Measurements from ENCODE around the gene TCF4.

TCF4 gene

DNA sequence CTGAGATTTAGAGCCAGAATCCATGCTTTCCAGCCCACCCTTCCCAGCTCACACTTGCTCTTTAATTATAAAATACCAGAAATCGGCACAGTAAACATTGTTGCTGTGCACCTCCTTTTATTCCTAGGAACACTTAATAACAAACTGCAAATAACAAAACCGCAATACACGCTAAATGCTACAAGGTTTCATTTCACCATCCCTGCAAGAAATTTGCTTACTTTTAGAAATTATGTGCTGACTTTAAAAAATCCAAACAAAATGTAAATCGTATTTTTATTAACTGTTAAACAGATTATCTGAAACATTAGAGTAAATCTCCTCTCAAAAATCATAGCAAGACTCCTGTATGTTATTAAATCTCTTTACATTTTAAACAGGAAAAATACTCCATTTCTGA, 79.3 kb downstream of the TCF4 start:
- no peak for DNase-seq (ENCODE audit: low read depth in 2 of 2, low spot score in 1 of 2)

DNA sequence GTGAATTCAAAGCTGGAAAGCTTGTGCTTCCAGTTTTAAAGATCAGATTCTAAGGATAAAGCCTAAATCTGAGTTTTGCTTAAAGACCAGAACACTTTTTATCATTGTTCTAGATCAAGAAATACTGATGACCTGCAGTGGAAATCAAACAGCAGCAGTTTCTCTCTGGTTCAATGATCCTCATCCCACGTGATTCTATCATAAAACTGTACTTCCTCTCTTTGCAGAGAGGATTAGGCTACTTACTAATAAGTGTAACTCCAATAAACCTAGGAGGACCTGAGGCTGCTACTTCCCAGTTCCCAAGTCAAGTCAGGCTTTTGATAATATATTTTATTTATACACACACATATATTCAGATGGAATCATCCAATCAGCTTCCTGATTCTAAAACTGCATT, 81.9 kb downstream of the TCF4 start:
- no peak for DNase-seq (ENCODE audit: low read depth in 2 of 2, low spot score in 1 of 2)

DNA sequence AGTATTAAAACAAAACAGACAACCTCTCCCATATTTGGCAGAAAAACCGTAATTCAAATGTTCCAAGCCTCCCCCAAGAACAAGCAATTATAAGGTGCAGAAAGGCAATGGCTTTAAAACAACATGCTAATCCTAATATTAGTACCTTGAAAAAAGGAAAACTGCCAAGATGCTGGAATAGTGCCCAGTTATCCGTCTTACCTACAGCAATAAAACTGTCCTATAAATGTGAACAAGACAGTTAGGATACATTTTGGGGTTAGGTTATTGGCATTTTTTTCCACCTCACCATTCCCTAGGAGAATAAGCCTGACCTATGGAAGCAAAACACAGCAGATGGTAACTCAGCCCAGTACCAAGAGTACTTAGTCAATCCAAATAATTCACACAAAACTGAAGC, 83.2 kb downstream of the TCF4 start:
- DNase-seq (ENCODE audit: low read depth in 2 of 2, low spot score in 1 of 2) = no peak

DNA sequence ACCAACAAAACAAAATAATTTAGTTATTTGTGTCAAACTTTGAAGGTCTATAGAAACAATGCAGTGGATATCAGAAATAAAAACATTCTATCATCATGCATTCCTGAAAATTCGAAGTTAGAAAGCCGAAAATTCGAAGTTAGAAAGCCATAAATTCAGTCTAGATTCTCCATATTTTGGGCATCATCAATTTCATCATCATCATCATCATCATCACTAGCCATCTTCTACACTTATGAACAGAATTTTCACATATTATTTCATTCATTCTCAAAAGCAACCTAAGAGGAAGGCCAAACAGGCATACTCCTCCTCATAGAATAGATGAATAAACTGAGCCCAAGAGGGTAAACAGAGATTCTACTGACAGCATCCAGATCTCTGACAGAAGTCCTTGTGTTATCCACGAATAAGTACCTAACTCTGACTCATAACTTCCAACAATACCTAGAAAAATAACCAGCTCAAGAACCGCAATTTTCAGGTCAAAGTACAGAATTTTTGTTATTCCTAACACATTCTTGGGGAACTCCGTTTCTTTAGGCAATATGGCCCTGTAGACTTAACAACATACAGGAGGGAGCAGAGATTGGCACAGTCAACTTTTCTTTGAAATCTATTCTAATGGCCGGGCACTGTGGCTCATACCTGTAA, 84.7 kb downstream of the TCF4 start:
- DNase-seq (ENCODE audit: low read depth in 2 of 2, low spot score in 1 of 2) = no peak

DNA sequence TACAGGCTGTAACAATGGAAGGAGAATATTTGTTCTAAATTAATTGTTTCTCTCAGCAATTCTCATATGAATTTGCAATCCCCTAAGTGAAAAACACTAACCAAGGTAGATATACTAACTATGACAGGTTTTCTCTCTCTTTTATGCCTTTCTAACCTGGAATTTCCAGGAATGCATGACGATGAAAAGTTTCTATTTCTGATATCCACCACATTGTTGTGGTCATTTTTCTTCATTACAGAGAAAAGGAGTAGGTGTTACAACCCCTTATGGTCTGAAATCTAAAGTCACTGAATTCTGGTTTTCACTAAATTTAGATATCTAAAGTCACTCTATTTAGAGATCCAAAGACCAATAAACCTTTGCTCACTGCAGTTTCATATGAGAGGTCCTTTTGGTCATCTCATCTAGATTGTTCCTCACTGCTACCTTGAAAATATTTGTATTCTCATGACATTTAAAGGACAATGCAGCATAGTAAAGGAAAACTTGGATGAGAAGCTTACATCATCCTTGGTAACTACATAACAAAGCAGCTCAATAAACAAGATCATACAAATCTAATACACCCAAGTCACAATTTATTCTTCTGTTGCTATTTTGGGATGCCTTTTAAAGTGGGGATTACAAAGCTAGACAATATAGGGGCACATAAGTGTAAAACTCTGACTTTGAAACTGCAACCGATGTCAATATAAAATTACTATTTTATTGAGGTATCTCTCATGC, 85.8 kb downstream of the TCF4 start:
- DNase-seq (ENCODE audit: low read depth in 2 of 2, low spot score in 1 of 2) = no peak

DNA sequence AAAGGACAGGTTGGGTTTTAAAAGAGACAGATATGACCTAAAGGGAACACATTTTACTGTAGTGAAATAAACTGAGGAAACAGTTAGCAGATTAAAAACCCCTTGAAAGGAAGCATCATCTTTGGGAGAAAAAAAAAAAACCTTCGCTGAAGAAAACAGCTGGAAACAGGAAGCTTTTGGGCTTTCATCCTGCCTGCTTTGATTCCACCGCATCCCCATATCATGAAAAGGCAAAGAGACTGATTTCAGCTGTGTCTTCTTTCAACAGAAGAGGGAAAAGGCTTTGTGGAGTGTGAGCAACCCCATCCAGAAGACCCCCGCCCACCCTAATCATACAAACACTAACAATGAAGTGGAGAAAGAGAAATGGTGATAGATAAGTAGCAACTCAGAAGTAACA, 86.4 kb downstream of the TCF4 start:
- no peak for DNase-seq (ENCODE audit: low read depth in 2 of 2, low spot score in 1 of 2)

DNA sequence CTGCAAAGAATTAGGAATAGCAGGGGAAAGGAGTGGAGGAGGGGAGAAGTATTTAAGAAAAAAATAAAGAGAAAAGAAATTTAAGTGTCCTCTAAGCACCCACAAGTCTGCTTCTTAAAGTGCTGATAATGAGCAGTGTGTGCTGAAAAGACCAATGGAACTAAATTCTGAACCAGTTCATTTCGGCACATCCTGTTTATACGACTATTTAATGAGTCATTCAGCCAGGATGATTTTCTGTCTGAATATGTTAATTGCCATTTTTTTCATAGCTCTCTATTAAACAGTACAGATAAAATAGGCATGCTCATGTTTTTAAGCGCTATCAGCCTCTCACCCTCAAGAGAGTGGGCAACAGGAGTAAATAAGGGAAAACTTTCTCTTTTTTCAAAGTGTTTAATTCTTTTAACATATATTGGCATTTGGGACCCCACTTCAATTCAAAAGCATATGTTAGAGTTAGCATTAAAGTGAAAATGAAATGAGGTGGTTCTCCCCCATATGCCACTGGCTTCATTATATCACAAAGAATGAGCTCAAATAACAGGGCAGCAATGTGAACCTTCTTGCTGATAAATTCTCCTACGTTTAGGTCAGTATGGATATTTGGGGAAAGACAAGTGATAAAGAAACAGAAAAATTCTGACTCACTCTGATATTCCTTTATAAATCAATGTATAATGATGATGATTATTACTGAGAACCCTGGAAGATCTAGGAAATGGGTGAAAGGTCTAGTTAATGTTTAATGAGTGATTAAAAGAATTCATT, 87.5 kb downstream of the TCF4 start:
- DNase-seq (ENCODE audit: low read depth in 2 of 2, low spot score in 1 of 2) = no peak

DNA sequence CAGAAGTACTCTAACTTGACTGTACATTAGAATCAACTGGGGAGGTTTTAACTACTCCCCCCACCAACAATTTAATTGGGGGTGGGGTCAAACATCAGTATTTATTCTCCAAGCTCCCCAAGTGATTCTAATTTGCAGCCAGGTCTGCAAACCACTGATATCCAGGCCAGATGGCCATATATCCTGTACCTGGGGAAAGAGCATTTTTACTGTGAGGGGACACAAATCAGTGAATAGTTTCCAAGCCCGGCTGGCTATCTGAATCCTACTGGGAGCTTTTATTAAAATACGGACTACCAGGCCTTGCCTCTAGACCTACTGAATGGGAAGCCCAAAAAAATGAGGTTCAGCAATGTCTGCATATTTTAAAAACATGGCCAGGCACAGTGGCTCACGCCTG, 88.5 kb downstream of the TCF4 start:
- no peak for DNase-seq (ENCODE audit: low read depth in 2 of 2, low spot score in 1 of 2)

DNA sequence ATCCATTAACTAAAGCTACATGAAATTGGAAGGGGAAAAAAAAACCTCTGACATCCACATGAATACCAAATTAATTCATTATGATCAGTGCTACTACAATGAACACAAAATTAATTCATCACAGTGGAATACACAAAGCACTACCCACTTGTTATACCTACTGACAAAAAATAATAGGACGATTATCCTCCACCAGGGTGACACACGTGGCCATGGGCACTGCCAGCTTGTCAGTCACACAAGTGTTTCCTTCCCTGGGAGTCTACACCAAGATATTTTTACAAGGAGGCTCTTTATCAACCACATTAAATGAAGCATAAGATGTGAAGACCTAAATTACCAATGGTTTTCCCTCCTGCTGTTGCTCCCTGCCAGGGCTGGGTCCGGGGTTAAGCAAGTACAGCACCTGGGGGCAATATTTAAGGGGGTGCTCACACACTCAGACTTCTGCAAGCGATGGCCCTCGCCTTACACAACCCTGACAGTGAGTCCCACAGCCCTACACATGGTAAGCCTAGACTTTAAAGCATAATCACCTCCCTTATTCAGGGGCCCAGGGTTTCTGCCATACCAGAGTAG, 90.1 kb downstream of the TCF4 start:
- DNase-seq (ENCODE audit: low read depth in 2 of 2, low spot score in 1 of 2) = no peak

DNA sequence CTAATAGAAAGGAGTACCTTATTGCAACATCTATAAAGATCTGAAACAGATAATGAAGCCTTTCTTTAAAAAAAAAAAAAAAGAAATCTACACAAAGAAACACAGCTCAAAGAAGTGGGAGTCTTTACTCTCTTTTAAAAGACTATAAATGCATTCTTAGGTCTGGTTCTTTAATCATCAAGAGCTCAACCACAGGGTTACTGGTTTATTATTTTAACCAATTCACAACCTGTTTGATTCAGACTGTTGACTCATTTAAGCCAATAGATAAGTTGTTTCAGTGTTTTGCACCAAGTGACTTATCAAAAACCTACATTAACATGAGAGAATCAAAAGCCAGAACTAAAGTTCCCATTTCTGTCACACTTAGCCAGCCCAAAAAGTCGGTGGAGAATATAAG, 93.1 kb downstream of the TCF4 start:
- no peak for DNase-seq (ENCODE audit: low read depth in 2 of 2, low spot score in 1 of 2)

DNA sequence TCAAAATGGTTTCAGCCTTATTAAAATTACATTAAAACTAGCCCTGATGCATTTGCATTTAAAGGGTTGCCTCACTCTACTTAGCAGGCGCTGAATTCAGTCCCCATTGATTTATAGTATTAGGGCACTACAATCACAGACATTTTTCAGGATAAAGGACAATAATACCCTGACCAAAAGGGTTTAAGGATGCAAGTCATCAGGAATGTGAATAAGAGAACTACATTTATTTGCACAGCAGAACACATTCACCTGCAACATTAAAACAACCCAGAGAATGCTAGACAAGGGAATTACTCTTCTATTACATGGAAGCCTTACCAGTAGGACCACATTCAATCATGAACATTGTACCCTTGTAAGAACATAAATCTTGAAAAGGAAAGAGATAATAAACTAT, 93.6 kb downstream of the TCF4 start:
- DNase-seq (ENCODE audit: low read depth in 2 of 2, low spot score in 1 of 2) = no peak

DNA sequence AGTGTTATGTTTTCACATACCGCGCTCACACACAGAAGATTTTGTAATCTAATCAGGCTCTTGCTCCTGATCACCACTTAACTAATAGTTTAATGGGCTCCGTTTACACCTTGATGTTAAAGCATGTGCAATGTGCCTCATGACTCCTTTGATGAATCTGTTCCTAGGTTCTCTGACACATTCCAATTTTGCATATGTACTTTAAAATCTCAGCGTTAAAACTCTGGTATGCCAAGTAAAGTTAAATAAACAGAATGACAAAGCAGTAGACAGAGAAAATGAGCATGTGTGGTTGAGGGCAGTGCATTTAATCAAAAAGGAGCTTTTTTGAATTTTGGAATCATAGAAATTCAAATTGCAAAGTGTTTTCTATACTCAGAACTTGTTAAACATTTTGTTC, 96.4 kb downstream of the TCF4 start:
- DNase-seq (ENCODE audit: low read depth in 2 of 2, low spot score in 1 of 2) = no peak

DNA sequence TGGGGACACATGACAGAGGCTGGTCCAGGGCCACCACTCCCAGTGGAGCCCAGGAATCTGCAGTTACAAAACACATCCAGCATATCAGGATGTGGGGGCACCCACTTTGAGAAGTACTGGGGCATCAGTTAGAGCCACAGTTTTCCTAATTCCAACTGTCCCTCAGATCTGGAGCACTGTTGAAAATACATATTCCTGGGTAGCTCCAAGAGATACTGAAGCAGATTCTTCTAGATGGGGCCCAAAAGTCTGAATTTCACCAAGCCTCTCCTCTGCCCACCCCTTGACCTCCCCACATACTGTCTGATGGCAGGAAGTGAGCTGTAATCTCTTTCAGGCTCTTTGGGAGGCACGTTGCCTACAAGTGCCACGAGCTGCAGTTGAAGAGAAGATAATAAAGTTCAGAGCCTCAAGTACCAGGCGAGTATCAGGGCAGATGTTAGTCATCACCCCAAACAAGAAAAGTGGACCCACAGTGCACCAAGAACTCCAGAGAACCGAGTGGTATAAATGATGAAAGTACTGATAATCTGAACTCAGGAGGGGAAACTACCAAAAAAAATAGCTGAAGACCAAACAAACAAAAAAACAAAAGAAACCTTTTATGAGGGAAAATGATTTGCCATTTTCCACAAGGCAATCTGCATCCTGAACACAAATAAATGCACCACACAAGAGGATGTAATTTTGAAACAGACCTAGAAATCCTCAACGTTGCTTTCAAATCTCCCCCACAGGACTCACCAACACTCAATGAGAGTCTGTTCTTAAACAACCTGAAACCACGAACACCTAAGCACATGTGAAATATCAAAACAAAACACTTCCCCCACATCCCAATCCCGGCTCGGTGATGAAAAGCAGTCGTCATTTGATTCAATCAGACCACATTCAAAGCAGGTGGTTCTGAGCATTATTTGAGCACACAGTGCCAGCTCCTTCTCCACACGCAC, 98.7 kb downstream of the TCF4 start:
- no peak for DNase-seq (ENCODE audit: low read depth in 2 of 2, low spot score in 1 of 2)

DNA sequence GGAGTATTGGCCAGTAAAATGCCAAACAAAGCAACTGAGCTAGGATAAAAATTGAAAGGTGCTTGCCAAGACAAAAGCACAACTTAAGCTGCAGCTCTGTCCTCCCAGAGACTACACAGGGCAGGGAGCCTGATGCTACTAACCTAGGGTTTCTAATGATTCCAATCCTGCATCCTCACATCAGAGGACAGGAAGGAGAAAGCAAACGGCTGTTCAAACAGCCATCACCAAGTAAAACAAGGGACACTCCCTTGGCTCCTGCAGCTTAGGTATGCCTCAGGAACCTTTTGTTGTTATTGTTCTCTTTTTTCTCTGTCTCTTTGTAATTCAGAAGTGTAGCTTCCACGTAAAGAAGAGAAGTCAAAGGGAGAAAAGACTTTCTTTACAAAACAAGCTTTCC, 99.5 kb downstream of the TCF4 start:
- no peak for DNase-seq (ENCODE audit: low read depth in 2 of 2, low spot score in 1 of 2)

DNA sequence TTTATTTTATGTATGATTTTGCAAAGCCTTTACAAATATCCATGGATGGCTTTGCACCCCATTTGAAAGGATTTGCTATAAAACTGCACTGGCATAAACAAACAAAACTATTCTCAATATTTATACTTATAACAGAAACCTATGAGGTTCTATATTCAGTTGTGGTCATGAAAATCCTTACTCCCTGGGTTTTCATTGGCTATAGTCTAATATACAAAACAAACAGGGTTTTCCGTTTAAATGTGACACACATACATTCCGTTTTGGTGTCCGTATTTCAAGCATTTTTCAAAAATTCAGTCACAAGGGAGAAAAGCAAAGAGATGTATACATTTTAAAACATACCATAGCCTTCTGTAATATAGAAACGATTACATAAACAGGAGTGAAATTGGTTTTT, 100.0 kb downstream of the TCF4 start:
- DNase-seq (ENCODE audit: low read depth in 2 of 2, low spot score in 1 of 2) = no peak

DNA sequence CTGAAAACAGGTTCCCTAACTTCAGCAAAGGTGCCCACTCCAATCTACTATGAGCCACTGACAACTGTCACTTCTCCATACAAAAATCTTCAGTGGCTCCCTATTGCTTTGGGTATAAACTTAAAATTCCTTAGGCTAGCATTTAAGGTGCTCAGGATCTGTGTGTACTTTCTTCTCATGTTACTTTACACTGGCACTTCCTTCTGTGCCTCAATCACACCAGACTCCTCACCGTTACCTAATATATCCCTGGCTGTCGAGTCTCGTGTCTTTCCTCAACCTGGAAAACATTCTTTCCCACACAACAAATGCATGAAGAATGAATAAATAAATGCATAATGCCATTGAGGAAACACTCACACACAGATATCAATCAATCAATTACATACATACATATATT, 101.1 kb downstream of the TCF4 start:
- no peak for DNase-seq (ENCODE audit: low read depth in 2 of 2, low spot score in 1 of 2)

DNA sequence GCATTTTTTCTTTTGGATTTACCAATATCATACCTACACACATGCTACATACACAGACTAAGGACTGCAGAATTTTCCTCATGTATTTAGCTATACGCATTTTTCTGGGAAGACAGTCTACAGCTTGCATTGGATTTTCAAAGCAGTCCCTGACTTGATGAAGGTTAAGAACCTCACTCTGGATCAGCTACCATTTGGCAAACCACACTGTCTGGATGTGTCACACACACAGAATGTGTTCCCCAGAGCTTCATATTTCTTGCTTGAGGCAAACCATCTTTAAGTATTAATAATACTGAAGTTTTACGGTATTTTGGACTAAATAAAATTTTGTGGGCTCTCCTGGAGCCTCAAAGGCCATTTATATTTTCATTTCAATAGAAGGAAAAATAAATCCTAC, 102.3 kb downstream of the TCF4 start:
- DNase-seq (ENCODE audit: low read depth in 2 of 2, low spot score in 1 of 2) = no peak

DNA sequence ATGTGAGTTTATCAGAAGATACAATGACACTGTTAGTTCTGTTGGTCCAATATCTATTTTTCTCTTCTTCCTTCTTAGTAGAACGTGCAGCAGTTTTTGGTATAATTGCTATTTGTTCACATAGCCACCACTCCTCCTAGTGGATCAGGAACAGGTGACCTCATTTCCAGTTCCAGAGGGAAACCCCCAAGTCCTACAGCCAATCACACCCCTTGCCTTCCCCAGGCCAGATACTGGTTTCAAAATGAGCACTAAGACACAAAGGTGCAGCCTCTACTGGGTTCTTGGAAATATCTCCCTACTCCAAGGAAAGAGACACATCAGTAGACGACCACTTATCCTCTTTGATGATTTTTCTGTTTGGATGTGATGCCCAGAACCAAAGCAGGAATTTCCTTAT, 103.2 kb downstream of the TCF4 start:
- DNase-seq (ENCODE audit: low read depth in 2 of 2, low spot score in 1 of 2) = no peak

DNA sequence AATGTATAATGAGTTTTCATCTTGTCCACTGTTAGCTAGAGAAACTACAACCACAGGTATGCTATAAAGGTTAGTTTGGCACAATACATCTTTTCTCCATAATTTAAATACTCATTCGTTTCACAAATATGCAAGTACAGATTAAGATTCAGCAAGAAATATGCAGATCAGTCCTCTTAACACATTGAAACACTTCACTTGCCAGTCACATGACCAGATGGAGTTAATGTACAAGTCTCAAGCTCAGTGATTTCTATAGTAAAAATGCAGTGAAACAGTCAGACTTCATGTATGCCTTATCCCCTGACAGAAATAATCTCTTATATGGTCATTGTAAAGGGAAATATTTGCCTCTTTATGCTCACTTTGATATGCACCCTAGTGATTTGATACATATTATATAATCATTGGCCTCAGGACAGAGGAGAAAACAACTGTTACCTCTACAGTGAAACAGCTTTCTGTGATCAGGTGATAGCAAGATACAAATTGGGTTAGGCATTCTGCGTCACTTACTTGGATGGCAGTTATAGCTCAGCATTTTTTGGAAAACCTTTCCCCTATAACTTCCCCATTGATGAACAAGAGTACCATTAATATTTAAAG, 104.6 kb downstream of the TCF4 start:
- DNase-seq (ENCODE audit: low read depth in 2 of 2, low spot score in 1 of 2) = no peak

DNA sequence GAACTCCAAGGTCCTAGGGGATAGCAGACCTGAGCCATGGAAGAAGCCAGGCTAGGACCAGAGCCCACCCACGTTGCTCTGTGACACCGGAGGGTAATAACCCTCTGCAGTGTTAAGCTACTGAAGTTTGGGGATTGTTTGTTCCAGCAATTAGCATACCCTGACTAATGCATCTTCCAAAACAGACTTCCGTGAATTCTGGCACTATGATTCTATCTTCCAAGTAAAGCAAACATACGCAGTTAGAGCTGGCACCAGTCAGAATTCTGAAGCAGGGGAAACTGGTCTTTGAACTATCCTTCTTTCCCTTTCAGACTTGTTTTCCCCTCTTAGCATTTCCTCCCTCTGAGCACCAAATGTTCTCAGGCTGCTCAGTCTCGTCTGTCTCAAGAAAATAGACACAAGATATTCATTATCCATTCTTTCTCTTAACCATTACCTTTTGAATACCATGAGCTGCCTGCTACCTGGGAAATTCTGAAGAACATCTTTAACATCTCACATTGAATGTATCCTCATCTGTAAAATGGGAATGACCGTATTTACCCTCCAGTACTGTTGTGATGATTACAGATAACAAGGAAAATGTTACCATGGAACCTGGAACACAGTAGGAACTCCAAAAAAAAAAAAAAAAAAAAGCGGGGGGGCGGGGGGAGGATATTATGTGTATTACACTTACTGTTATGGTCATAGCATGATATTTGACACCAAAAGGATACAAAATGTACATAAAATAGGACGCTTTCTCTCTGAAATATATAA, 108.2 kb downstream of the TCF4 start:
- no peak for DNase-seq (ENCODE audit: low read depth in 2 of 2, low spot score in 1 of 2)

Measured in stimulated activated CD8-positive, alpha-beta memory T cell treated with anti-CD3 and anti-CD28 coated beads, Interleukin-4, amount 100 ng/mL, for 4 hours (primary cell).